Measurements from ENCODE around the gene CCDC106.
A peak's percentile ranks its signal among the peaks of the same experiment; 100 is the strongest.

The CCDC106 gene

GRCh38 chr19:55670280-55671053 is 22.5 kb downstream of the CCDC106 start:
- Histone ChIP-seq H3K9me3 (replicated peaks; ENCODE audit: insufficient read depth, low read length) (no peaks in the 10 kb centered on the region), H3K9me2 (replicated peaks; ENCODE audit: insufficient read depth, low read length) (no peaks in the 10 kb centered on the region), H3K36me3 (replicated peaks; ENCODE audit: insufficient read depth, low read length) (peaks cover 15% of the 10 kb centered on the region), H3K27ac (ENCODE audit: low read length) (no peak overlapping the region), H3K79me2 (ENCODE audit: low read length) (peaks cover 86% of the 10 kb centered on the region), H3K4me2 (ENCODE audit: low read depth, low read length) (no peak overlapping the region), H3K4me3 (ENCODE audit: low read length) (no peak overlapping the region), H3K9ac (ENCODE audit: low read length) (no peak overlapping the region), H4K20me1 (ENCODE audit: insufficient read depth, low read length) (peaks cover 40% of the 10 kb centered on the region), H3F3A (ENCODE audit: insufficient read depth, low read length) (peaks cover 26% of the 10 kb centered on the region), H3K27me3 (replicated peaks; ENCODE audit: insufficient read depth, low read length) (no peaks in the 10 kb centered on the region), H3K4me1 (ENCODE audit: low read length) (no peaks in the 10 kb centered on the region; the same call in 1 of the 2 replicates), H2AFZ (ENCODE audit: low read length) (no peak overlapping the region)
- no peak for TF ChIP-seq EZH2phosphoT487 (IDR thresholded peaks at IDR 0.05; ENCODE audit: low read length)
- no peak for TF ChIP-seq EZH2 (optimal IDR thresholded peaks at IDR 0.05; ENCODE audit: low read depth, low read length)
- DNase-seq = peak; percentile 21

GRCh38 chr19:55671054-55671378 is 23.0 kb downstream of the CCDC106 start:
- H3F3A ChIP-seq (ENCODE audit: insufficient read depth, low read length) = peaks cover 31% of the 10 kb centered on the region
- H3K9me3 ChIP-seq (replicated peaks; ENCODE audit: insufficient read depth, low read length) = no peaks in the 10 kb centered on the region
- H3K27ac ChIP-seq (ENCODE audit: low read length) = no peak overlapping the region
- no peak overlapping the region for H3K4me3 ChIP-seq (ENCODE audit: low read length)
- no peaks in the 10 kb centered on the region; the same call in 1 of the 2 replicates for H3K4me1 ChIP-seq (ENCODE audit: low read length)
- peaks cover 15% of the 10 kb centered on the region for H3K36me3 ChIP-seq (replicated peaks; ENCODE audit: insufficient read depth, low read length)
- peaks cover 37% of the 10 kb centered on the region for H4K20me1 ChIP-seq (ENCODE audit: insufficient read depth, low read length)
- no peaks in the 10 kb centered on the region for H3K9me2 ChIP-seq (replicated peaks; ENCODE audit: insufficient read depth, low read length)
- H3K4me2 ChIP-seq (ENCODE audit: low read depth, low read length) = no peak overlapping the region
- no peaks in the 10 kb centered on the region for H3K27me3 ChIP-seq (replicated peaks; ENCODE audit: insufficient read depth, low read length)
- H2AFZ ChIP-seq (ENCODE audit: low read length) = no peak overlapping the region
- no peak for DNase-seq
- no peak for TF ChIP-seq EZH2phosphoT487 (IDR thresholded peaks at IDR 0.05; ENCODE audit: low read length)
- TF ChIP-seq, protein P1, sequence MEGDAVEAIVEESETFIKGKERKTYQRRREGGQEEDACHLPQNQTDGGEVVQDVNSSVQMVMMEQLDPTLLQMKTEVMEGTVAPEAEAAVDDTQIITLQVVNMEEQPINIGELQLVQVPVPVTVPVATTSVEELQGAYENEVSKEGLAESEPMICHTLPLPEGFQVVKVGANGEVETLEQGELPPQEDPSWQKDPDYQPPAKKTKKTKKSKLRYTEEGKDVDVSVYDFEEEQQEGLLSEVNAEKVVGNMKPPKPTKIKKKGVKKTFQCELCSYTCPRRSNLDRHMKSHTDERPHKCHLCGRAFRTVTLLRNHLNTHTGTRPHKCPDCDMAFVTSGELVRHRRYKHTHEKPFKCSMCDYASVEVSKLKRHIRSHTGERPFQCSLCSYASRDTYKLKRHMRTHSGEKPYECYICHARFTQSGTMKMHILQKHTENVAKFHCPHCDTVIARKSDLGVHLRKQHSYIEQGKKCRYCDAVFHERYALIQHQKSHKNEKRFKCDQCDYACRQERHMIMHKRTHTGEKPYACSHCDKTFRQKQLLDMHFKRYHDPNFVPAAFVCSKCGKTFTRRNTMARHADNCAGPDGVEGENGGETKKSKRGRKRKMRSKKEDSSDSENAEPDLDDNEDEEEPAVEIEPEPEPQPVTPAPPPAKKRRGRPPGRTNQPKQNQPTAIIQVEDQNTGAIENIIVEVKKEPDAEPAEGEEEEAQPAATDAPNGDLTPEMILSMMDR (IDR thresholded peaks at IDR 0.05; ENCODE audit: low read length) = no peak
- no peak for TF ChIP-seq EZH2 (optimal IDR thresholded peaks at IDR 0.05; ENCODE audit: low read depth, low read length)
- H3K9ac ChIP-seq (ENCODE audit: low read length) = no peak overlapping the region
- H3K79me2 ChIP-seq (ENCODE audit: low read length) = peaks cover 86% of the 10 kb centered on the region

- no peak for DNase-seq
- H3K27me3 ChIP-seq (replicated peaks; ENCODE audit: insufficient read depth, low read length) = no peaks in the 10 kb centered on the region
- no peak overlapping the region for H2AFZ ChIP-seq (ENCODE audit: low read length)
- no peak overlapping the region for H3K9ac ChIP-seq (ENCODE audit: low read length)
- peaks cover 15% of the 10 kb centered on the region for H3K36me3 ChIP-seq (replicated peaks; ENCODE audit: insufficient read depth, low read length)
- H3K4me1 ChIP-seq (ENCODE audit: low read length) = peaks cover 11% of the 10 kb centered on the region
- no peak overlapping the region for H3K27ac ChIP-seq (ENCODE audit: low read length)
- peaks cover 27% of the 10 kb centered on the region for H4K20me1 ChIP-seq (ENCODE audit: insufficient read depth, low read length)
- H3K9me3 ChIP-seq (replicated peaks; ENCODE audit: insufficient read depth, low read length) = no peaks in the 10 kb centered on the region
- TF ChIP-seq, protein P1 (IDR thresholded peaks at IDR 0.05; ENCODE audit: low read length) = no peak
- no peak for TF ChIP-seq EZH2 (optimal IDR thresholded peaks at IDR 0.05; ENCODE audit: low read depth, low read length)
- TF ChIP-seq EZH2phosphoT487 (IDR thresholded peaks at IDR 0.05; ENCODE audit: low read length) = no peak
- peaks cover 86% of the 10 kb centered on the region for H3K79me2 ChIP-seq (ENCODE audit: low read length)
- peaks cover 38% of the 10 kb centered on the region for H3F3A ChIP-seq (ENCODE audit: insufficient read depth, low read length)
- H3K4me3 ChIP-seq (ENCODE audit: low read length) = no peak overlapping the region
- H3K4me2 ChIP-seq (ENCODE audit: low read depth, low read length) = no peak overlapping the region
- no peaks in the 10 kb centered on the region for H3K9me2 ChIP-seq (replicated peaks; ENCODE audit: insufficient read depth, low read length)
These were observed 24.4 kb downstream of the CCDC106 start for GRCh38 chr19:55672418-55672817.

- Histone ChIP-seq H4K20me1 (ENCODE audit: insufficient read depth, low read length) (peaks cover 26% of the 10 kb centered on the region), H2AFZ (ENCODE audit: low read length) (no peak overlapping the region), H3K9ac (ENCODE audit: low read length) (no peak overlapping the region), H3K27me3 (replicated peaks; ENCODE audit: insufficient read depth, low read length) (no peaks in the 10 kb centered on the region), H3K36me3 (replicated peaks; ENCODE audit: insufficient read depth, low read length) (peaks cover 15% of the 10 kb centered on the region), H3K27ac (ENCODE audit: low read length) (no peak overlapping the region), H3K4me2 (ENCODE audit: low read depth, low read length) (no peak overlapping the region), H3K4me3 (ENCODE audit: low read length) (no peak overlapping the region), H3K9me2 (replicated peaks; ENCODE audit: insufficient read depth, low read length) (no peaks in the 10 kb centered on the region), H3K4me1 (ENCODE audit: low read length) (peaks cover 20% of the 10 kb centered on the region), H3F3A (ENCODE audit: insufficient read depth, low read length) (peaks cover 45% of the 10 kb centered on the region), H3K79me2 (ENCODE audit: low read length) (peaks cover 85% of the 10 kb centered on the region), H3K9me3 (replicated peaks; ENCODE audit: insufficient read depth, low read length) (no peaks in the 10 kb centered on the region)
- DNase-seq = no peak
- TF ChIP-seq, protein P1 (IDR thresholded peaks at IDR 0.05; ENCODE audit: low read length) = no peak
- TF ChIP-seq EZH2phosphoT487 (IDR thresholded peaks at IDR 0.05; ENCODE audit: low read length) (no peak), EZH2 (optimal IDR thresholded peaks at IDR 0.05; ENCODE audit: low read depth, low read length) (no peak)
These were observed 25.5 kb downstream of the CCDC106 start for GRCh38 chr19:55673465-55673864.

Measured in MM.1S (cell line).